Effector memory CD4-positive, alpha-beta T cell (primary cell): ENCODE results near the gene PIAS4.

ENCODE experiments used
- DNase-seq, 3 donors: peaks; one replicate each; pipeline ENCODE4 v3.0.0-alpha.2; 2020
- H3K27ac ChIP-seq: 2 replicates; pipeline ENCODE4 v1.7.0; 2013; ENCODE audit warnings: mild to moderate bottlenecking, low read length, moderate library complexity; ENCODE audit not compliant: insufficient read depth, poor library complexity, severe bottlenecking
- H3K27me3 ChIP-seq: replicated peaks from 2 replicates; pipeline ENCODE4 v1.7.0; 2013; ENCODE audit warnings: mild to moderate bottlenecking, low read length; ENCODE audit not compliant: insufficient read depth, control insufficient read depth, poor library complexity, severe bottlenecking
- H3K36me3 ChIP-seq: 2 replicates; pipeline ENCODE4 v1.7.0; 2013; ENCODE audit warnings: mild to moderate bottlenecking, low read length, moderate library complexity; ENCODE audit not compliant: control insufficient read depth, insufficient read depth
- H3K4me1 ChIP-seq: 2 replicates; pipeline ENCODE4 v1.7.0; 2013; ENCODE audit warnings: low read length, mild to moderate bottlenecking; ENCODE audit not compliant: control insufficient read depth, insufficient read depth, poor library complexity, severe bottlenecking
- H3K4me3 ChIP-seq: 2 replicates; pipeline ENCODE4 v1.7.0; 2013; ENCODE audit warnings: low read length, low read depth, mild to moderate bottlenecking; ENCODE audit not compliant: insufficient read depth, poor library complexity, severe bottlenecking
- H3K9me3 ChIP-seq: 2 replicates; pipeline ENCODE4 v1.7.0; 2013; ENCODE audit warnings: mild to moderate bottlenecking, low read length, moderate library complexity; ENCODE audit not compliant: control insufficient read depth

Gene PIAS4

GRCh38 chr19:4066682-4067395 lies 59.3 kb downstream of the PIAS4 start, which contains the start of gene ZBTB7A:
Gene ZBTB7A (minus strand): TSS chr19:4066899. CDS start chr19:4055232, 11,667 bp downstream.
- H3K9me3 ChIP-seq, result no peaks in the 10 kb centered on the region
- H3K4me3 ChIP-seq, result peak within 1 kb of the TSS; percentile 98
- peak within 1 kb of the TSS; percentile 93 for H3K27ac ChIP-seq
- DNase-seq, result peak; percentile 69 to 78 (median 70)
- H3K4me1 ChIP-seq, result peaks cover 47% of the 10 kb centered on the region
- H3K27me3 ChIP-seq, result no peaks in the 10 kb centered on the region
- no peaks in the 10 kb centered on the region for H3K36me3 ChIP-seq

GRCh38 chr19:4067396-4068046 lies 60.0 kb downstream of the PIAS4 start:
- H3K36me3 ChIP-seq, result no peaks in the 10 kb centered on the region
- H3K4me1 ChIP-seq, result peaks cover 40% of the 10 kb centered on the region
- peak overlapping the region; percentile 93 for H3K27ac ChIP-seq
- H3K4me3 ChIP-seq, result peak overlapping the region; percentile 98
- H3K9me3 ChIP-seq, result no peaks in the 10 kb centered on the region
- no peaks in the 10 kb centered on the region for H3K27me3 ChIP-seq
- peak in 1 of 3 donors; percentile 51 for DNase-seq

- peak overlapping the region; percentile 98 for H3K4me3 ChIP-seq
- H3K4me1 ChIP-seq, result peaks cover 32% of the 10 kb centered on the region
- no peak for DNase-seq
- peak overlapping the region; percentile 93 for H3K27ac ChIP-seq
- no peaks in the 10 kb centered on the region for H3K9me3 ChIP-seq
- H3K36me3 ChIP-seq, result no peaks in the 10 kb centered on the region
- no peaks in the 10 kb centered on the region for H3K27me3 ChIP-seq
Measured at GRCh38 chr19:4068047-4068966, 60.8 kb downstream of the PIAS4 start.

- DNase-seq, result peak in 1 of 3 donors; percentile 51
Measured at GRCh38 chr19:4069331-4069959, 61.9 kb downstream of the PIAS4 start.

GRCh38 chr19:4071610-4072009 lies 64.1 kb downstream of the PIAS4 start:
- no peak for DNase-seq
- no peaks in the 10 kb centered on the region for H3K9me3 ChIP-seq
- no peaks in the 10 kb centered on the region for H3K36me3 ChIP-seq
- H3K4me3 ChIP-seq, result no peak overlapping the region
- no peak overlapping the region for H3K27ac ChIP-seq
- H3K4me1 ChIP-seq, result peaks cover 17% of the 10 kb centered on the region
- no peaks in the 10 kb centered on the region for H3K27me3 ChIP-seq

More at GRCh38 chr19:4069331-4069959, 61.9 kb downstream of the PIAS4 start:
- Histone ChIP-seq H3K4me3 (no peak overlapping the region), H3K27ac (peak overlapping the region; percentile 93), H3K4me1 (peaks cover 21% of the 10 kb centered on the region), H3K9me3 (no peaks in the 10 kb centered on the region), H3K36me3 (no peaks in the 10 kb centered on the region), H3K27me3 (no peaks in the 10 kb centered on the region)

- Histone ChIP-seq H3K9me3 (no peaks in the 10 kb centered on the region), H3K36me3 (no peaks in the 10 kb centered on the region), H3K4me3 (no peak overlapping the region), H3K27ac (no peak overlapping the region), H3K27me3 (no peaks in the 10 kb centered on the region), H3K4me1 (peaks cover 15% of the 10 kb centered on the region)
- no peak for DNase-seq
Measured at GRCh38 chr19:4075373-4075772, 67.8 kb downstream of the PIAS4 start.

- Histone ChIP-seq H3K27ac (no peak overlapping the region), H3K4me1 (peaks cover 18% of the 10 kb centered on the region), H3K4me3 (no peak overlapping the region), H3K9me3 (no peaks in the 10 kb centered on the region), H3K36me3 (no peaks in the 10 kb centered on the region), H3K27me3 (no peaks in the 10 kb centered on the region)
- DNase-seq, result no peak
Measured at GRCh38 chr19:4077007-4077374, 69.5 kb downstream of the PIAS4 start.

- H3K27ac ChIP-seq, result peak overlapping the region; percentile 66
Measured at GRCh38 chr19:4077800-4078684, 70.5 kb downstream of the PIAS4 start.

GRCh38 chr19:4080473-4080872 lies 72.9 kb downstream of the PIAS4 start:
- Histone ChIP-seq H3K27me3 (no peaks in the 10 kb centered on the region), H3K36me3 (no peaks in the 10 kb centered on the region), H3K9me3 (no peaks in the 10 kb centered on the region), H3K27ac (no peak overlapping the region), H3K4me3 (no peak overlapping the region), H3K4me1 (peaks cover 41% of the 10 kb centered on the region)
- DNase-seq, result no peak

More at GRCh38 chr19:4077800-4078684, 70.5 kb downstream of the PIAS4 start:
- peak overlapping the region; percentile 77 for H3K4me3 ChIP-seq
- DNase-seq, result no peak
- no peaks in the 10 kb centered on the region for H3K27me3 ChIP-seq
- no peaks in the 10 kb centered on the region for H3K9me3 ChIP-seq
- no peaks in the 10 kb centered on the region for H3K36me3 ChIP-seq
- peaks cover 22% of the 10 kb centered on the region for H3K4me1 ChIP-seq
